Upper lobe of left lung (tissue), 6 donors: ENCODE results near the gene CABLES1. TPM values are rescaled to one million over a fixed set of nuclear protein-coding genes. Genes with fewer than 3 reads are reported as not detected.
"Not testable (repeated sequence)": the region's sequence is repeated elsewhere in the genome, so short reads cannot be mapped to it uniquely, and the experiment has no call there.

Experiments
- ATAC-seq, 2 donors: fragments of 200-7000 bp; cut with Tn5 transposase; one replicate each; pipeline ENCODE4 v1.9.1; 2022; ENCODE audit warnings: mild to moderate bottlenecking in 2 of 2, moderate library complexity in 2 of 2; ENCODE audit not compliant: low FRiP score in 2 of 2
- DNase-seq, 2 donors: peaks; one replicate each; pipeline ENCODE4 v3.0.0-alpha.2; 2019 to 2020
- H3K27ac ChIP-seq, 4 donors: fragments of 200-600 bp; sonication (generic); one replicate each; pipeline ENCODE4 v1.5.1; 2016 to 2019
- H3K27me3 ChIP-seq, 4 donors: fragments of 200-600 bp; sonication (generic); one replicate each; pipeline ENCODE4 v1.5.1; 2017 to 2019
- H3K36me3 ChIP-seq, 4 donors: fragments of 200-600 bp; sonication (generic); one replicate each; pipeline ENCODE4 v1.5.1; 2016 to 2019
- H3K4me1 ChIP-seq, 4 donors: fragments of 200-600 bp; sonication (generic); one replicate each; pipeline ENCODE4 v1.5.1; 2018 to 2019
- H3K4me3 ChIP-seq, 4 donors: fragments of 200-600 bp; sonication (generic); one replicate each; pipeline ENCODE4 v1.5.1; 2017 to 2019; ENCODE audit warnings: mild to moderate bottlenecking in 2 of 4, moderate library complexity in 1 of 4
- H3K9me3 ChIP-seq, 4 donors: fragments of 200-600 bp; sonication (generic); one replicate each; pipeline ENCODE4 v1.5.1; 2018 to 2019
- EP300 ChIP-seq, 4 donors: sonication (generic); formaldehyde crosslinking; IDR thresholded peaks; one replicate each; pipeline ENCODE4 v1.5.1; 2017; ENCODE audit warnings: antibody characterized with exemption in 4 of 4, control low read depth in 2 of 4
- POLR2A ChIP-seq, 4 donors: fragments of 450-650 bp; IDR thresholded peaks; one replicate each; pipeline ENCODE4 v1.5.1; 2016 to 2017; ENCODE audit warnings: antibody characterized with exemption in 4 of 4, mild to moderate bottlenecking in 2 of 4
- POLR2AphosphoS5 ChIP-seq, 2 donors: sonication (generic); formaldehyde crosslinking; IDR thresholded peaks; one replicate each; pipeline ENCODE4 v1.5.1; 2017; ENCODE audit warnings: antibody characterized with exemption in 2 of 2
- WGBS, 2 donors: methylation state at CpG; one replicate each; pipeline ENCODE4 v1.1.5; 2017 to 2018; 5-methylcytosine and 5-hydroxymethylcytosine counted together
- total RNA-seq, 6 donors: library from RNA; depleted of rRNA in 4 of 6; stranded (reverse); fragments of >200 nt in 4 of 6; gene quantifications; one replicate each; pipeline versions ENCODE4 v1.1.0 to v1.2.1, GENCODE V29; 2016 to 2021
- TF ChIP-seq, protein P1 (sequence below), 6 experiments: fragments of 450-650 bp in 4 of 6; fragments of 200-600 bp in 2 of 6; sonication (generic) in 2 of 6; IDR thresholded peaks; one replicate each; pipeline ENCODE4 v1.5.1; 2016 to 2019; ENCODE audit warnings: antibody characterized with exemption in 6 of 6
- donor health status: DM: no; HTN: no; CAD: no; lungs with moderate emphysema.
- donor health status: DM: no; HTN: yes; CAD: no; lungs with severe emphysema.

CABLES1 gene
- total RNA-seq, 6 donors from 2014 or later: 24.6 to 63.9 (median 40.9) TPM

DNA sequence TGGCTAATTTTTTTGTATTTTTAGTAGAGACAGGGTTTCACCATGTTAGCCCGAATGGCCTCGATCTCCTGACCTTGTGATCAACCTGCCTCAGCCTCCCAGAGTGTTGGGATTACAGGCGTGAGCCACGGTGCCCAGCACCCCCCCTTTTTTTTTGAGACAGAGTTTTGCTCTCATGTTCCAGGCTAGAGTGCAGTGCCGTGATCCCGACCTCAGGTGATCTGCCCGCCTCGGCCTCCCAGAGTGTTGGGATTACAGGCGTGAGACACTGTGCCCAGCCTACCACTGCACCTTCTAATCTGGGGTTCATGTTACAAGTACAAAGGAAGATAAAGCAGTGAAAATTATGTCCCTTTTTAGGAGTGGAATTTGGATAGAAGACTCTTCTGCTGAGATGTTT is 41.5 kb upstream of the CABLES1 start:
- 93 to 98% methylated on average over 9 of the region's 9 CpGs for WGBS, 2 donors
- H3K27ac ChIP-seq: no peak overlapping the region
- no peaks in the 10 kb centered on the region for H3K9me3 ChIP-seq
- no peak for TF ChIP-seq POLR2A (IDR thresholded peaks at IDR 0.05)
- TF ChIP-seq EP300 (IDR thresholded peaks at IDR 0.05): no peak
- no peak for TF ChIP-seq POLR2AphosphoS5 (IDR thresholded peaks at IDR 0.05)
- TF ChIP-seq, protein P1, sequence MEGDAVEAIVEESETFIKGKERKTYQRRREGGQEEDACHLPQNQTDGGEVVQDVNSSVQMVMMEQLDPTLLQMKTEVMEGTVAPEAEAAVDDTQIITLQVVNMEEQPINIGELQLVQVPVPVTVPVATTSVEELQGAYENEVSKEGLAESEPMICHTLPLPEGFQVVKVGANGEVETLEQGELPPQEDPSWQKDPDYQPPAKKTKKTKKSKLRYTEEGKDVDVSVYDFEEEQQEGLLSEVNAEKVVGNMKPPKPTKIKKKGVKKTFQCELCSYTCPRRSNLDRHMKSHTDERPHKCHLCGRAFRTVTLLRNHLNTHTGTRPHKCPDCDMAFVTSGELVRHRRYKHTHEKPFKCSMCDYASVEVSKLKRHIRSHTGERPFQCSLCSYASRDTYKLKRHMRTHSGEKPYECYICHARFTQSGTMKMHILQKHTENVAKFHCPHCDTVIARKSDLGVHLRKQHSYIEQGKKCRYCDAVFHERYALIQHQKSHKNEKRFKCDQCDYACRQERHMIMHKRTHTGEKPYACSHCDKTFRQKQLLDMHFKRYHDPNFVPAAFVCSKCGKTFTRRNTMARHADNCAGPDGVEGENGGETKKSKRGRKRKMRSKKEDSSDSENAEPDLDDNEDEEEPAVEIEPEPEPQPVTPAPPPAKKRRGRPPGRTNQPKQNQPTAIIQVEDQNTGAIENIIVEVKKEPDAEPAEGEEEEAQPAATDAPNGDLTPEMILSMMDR (IDR thresholded peaks at IDR 0.05): no peak
- H3K27me3 ChIP-seq: no peaks in the 10 kb centered on the region
- no peak for ATAC-seq
- DNase-seq: no peak
- peaks cover 0 to 3% (median 0%) of the 10 kb centered on the region in 4 donors for H3K4me1 ChIP-seq
- H3K4me3 ChIP-seq: no peak overlapping the region
- no peaks in the 10 kb centered on the region for H3K36me3 ChIP-seq

DNA sequence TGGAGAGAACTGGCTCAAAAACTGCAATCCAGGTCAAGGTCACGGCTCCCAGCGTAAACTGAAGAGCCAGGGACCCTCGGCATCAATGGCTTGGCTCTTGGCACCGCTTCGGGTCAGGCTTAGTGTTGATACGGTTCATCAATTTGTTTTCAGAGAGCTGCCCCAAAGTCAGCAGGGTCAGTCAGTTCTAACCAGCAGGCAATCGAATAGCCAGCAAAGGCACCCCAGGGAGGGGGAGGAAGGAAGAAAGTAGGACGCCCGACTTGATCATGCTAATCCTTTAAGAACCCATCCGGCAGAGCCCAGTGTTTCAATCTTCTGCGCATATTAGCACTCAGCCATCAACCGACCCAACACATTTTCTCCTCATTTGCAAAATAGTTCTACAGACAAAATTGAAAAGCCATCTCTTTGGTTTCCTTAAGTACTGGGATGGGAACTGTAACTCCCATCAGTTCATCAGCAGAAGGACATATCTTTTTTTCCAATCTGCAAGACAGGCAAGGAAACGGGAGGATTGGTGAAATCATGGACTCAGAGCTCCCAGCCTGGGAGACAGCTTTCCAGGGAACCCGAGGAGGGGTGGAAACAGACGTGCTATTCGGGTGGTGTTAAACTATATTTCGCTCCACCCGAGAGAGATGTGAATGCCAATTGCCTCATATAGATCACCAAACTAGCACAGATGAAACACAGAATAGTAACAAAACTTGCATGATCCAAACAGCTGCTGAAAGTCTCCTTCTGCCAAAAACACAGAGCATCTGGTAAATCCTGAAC is 40.7 kb upstream of the CABLES1 start:
- DNase-seq (no peak), ATAC-seq (no peak)
- 66 to 69% methylated on average over 18 of the region's 18 CpGs for WGBS, 2 donors
- Histone ChIP-seq H3K4me3 (no peak overlapping the region), H3K27ac (no peak overlapping the region), H3K4me1 (peaks cover 0 to 3% (median 0%) of the 10 kb centered on the region in 4 donors), H3K9me3 (no peaks in the 10 kb centered on the region), H3K27me3 (no peaks in the 10 kb centered on the region), H3K36me3 (no peaks in the 10 kb centered on the region)
- TF ChIP-seq EP300 (IDR thresholded peaks at IDR 0.05): no peak
- TF ChIP-seq POLR2AphosphoS5 (IDR thresholded peaks at IDR 0.05): no peak
- TF ChIP-seq, protein P1 (IDR thresholded peaks at IDR 0.05): no peak
- no peak for TF ChIP-seq POLR2A (IDR thresholded peaks at IDR 0.05)

DNA sequence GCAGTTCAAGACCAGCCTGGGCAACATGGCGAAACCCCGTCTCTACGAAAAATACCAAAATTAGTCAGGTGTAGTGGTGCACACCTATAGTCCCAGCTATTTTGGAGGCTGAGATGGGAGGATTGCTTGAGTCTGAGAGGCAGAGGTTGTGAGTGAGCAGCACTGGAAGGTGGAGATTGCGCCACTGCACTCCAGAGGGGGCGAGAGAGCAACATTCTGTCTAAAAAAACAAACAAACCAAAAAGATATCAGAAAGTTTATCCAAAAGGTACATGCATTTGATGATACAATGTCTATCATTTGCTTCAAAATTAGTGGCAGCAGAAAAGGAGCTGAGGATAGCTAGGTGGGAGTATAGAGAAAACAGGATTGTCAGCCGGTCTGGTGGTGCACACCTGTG is 39.8 kb upstream of the CABLES1 start:
- no peaks in the 10 kb centered on the region for H3K36me3 ChIP-seq
- WGBS, 2 donors: 83 to 88% methylated on average over 6 of the region's 6 CpGs
- no peak overlapping the region for H3K27ac ChIP-seq
- DNase-seq (no peak), ATAC-seq (no peak)
- H3K27me3 ChIP-seq: no peaks in the 10 kb centered on the region
- TF ChIP-seq POLR2A (IDR thresholded peaks at IDR 0.05): no peak
- no peak for TF ChIP-seq EP300 (IDR thresholded peaks at IDR 0.05)
- TF ChIP-seq, protein P1 (IDR thresholded peaks at IDR 0.05): no peak
- TF ChIP-seq POLR2AphosphoS5 (IDR thresholded peaks at IDR 0.05): no peak
- no peaks in the 10 kb centered on the region for H3K9me3 ChIP-seq
- no peak overlapping the region for H3K4me3 ChIP-seq
- peaks cover 0 to 6% (median 0%) of the 10 kb centered on the region in 4 donors for H3K4me1 ChIP-seq

DNA sequence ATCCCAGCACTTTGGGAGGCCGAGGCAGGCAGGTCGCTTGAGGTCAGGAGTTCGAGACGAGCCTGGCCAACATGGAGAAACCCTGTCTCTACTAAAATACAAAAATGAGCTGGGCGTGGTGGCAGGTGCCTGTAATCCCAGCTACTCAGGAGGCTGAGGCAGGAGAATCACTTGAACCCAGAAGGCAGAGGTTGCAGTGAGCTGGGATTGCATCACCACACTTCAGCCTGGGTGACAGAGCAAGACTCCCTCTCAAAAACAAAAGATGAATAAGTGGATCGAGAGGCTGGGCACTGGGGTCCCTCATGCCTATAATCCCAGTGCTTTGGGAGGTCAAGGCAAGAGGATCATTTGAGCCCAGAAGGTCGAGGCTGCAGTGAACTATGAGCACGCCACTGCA is 38.3 kb upstream of the CABLES1 start:
- H3K4me3 ChIP-seq, ATAC-seq, DNase-seq, H3K27ac ChIP-seq, H3K4me1 ChIP-seq, H3K36me3 ChIP-seq, H3K27me3 ChIP-seq, H3K9me3 ChIP-seq: not testable (repeated sequence)
- WGBS, 2 donors: 88 to 92% methylated on average over 8 of the region's 8 CpGs

DNA sequence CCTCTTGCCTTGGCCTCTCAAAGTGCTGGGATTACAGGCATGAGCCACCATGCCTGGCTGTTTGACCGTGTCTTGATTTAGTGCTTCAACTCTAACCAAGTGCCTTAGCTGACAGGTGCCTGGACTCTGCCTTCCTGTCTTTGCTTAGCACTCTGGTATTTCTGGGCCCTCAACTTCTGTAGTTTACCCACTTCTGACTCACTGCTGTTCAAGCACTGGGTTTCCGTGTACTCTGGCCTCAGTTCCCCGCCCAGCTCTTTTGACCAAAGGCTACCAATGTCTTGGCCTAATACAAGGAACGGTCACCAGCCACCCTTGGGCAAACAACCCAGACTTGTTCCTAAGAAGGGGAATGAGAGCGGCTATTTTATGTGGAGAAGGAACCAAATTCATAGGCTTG is 35.7 kb upstream of the CABLES1 start:
- Histone ChIP-seq H3K27me3 (no peaks in the 10 kb centered on the region), H3K27ac (peak overlapping the region in 2 of 4 donors; percentile 40 to 49), H3K4me1 (peaks cover 0 to 6% (median 2%) of the 10 kb centered on the region in 4 donors), H3K36me3 (no peaks in the 10 kb centered on the region), H3K4me3 (no peak overlapping the region), H3K9me3 (no peaks in the 10 kb centered on the region)
- DNase-seq (peak in 1 of 2 donors; percentile 93), ATAC-seq (peak; percentile 59 to 91)
- TF ChIP-seq POLR2A (IDR thresholded peaks at IDR 0.05) (no peak), POLR2AphosphoS5 (IDR thresholded peaks at IDR 0.05) (peak in 1 of 2 donors; percentile 47), EP300 (IDR thresholded peaks at IDR 0.05) (peak in 1 of 4 donors; percentile 30)
- TF ChIP-seq, protein P1 (IDR thresholded peaks at IDR 0.05): no peak
- 72 to 79% methylated on average over 5 of the region's 5 CpGs for WGBS, 2 donors
